Peyer's patch (tissue), 4 donors: ENCODE results near the gene THADA.

Experiments used
- POLR2A ChIP-seq, 2 donors: fragments of 450-650 bp; IDR thresholded peaks; one replicate each; pipeline ENCODE4 v1.5.1; 2017; ENCODE audit warnings: antibody characterized with exemption in 2 of 2, mild to moderate bottlenecking in 2 of 2, moderate library complexity in 2 of 2
- TF ChIP-seq, protein P1 (sequence below), 6 experiments: fragments of 450-650 bp in 4 of 6; fragments of 200-600 bp in 2 of 6; sonication (generic) in 1 of 6; IDR thresholded peaks; one replicate each; pipeline ENCODE4 v1.5.1; 2017 to 2019; ENCODE audit warnings: antibody characterized with exemption in 6 of 6, mild to moderate bottlenecking in 3 of 6, moderate library complexity in 1 of 6

DNA sequence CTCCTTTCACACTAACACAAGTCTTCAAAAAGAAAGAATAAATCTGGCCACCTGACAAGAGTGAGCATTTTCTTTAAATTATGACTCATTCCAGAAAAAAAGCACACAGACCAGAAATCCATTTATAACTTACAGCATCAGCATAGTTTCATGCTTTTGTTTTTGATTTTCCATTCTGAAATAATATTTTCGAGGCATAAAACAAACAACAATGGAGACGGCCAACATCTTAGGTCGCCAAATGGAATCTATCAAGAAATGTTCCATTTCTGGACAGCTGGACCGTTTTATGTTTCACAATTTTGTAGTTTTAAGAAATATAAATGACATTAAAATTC lies 204.0 kb downstream of the THADA start:
- TF ChIP-seq, protein P1, sequence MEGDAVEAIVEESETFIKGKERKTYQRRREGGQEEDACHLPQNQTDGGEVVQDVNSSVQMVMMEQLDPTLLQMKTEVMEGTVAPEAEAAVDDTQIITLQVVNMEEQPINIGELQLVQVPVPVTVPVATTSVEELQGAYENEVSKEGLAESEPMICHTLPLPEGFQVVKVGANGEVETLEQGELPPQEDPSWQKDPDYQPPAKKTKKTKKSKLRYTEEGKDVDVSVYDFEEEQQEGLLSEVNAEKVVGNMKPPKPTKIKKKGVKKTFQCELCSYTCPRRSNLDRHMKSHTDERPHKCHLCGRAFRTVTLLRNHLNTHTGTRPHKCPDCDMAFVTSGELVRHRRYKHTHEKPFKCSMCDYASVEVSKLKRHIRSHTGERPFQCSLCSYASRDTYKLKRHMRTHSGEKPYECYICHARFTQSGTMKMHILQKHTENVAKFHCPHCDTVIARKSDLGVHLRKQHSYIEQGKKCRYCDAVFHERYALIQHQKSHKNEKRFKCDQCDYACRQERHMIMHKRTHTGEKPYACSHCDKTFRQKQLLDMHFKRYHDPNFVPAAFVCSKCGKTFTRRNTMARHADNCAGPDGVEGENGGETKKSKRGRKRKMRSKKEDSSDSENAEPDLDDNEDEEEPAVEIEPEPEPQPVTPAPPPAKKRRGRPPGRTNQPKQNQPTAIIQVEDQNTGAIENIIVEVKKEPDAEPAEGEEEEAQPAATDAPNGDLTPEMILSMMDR (IDR thresholded peaks at IDR 0.05): no peak
- no peak for TF ChIP-seq POLR2A (IDR thresholded peaks at IDR 0.05)
